ENCODE measurements around the gene DGKH.

DNA sequence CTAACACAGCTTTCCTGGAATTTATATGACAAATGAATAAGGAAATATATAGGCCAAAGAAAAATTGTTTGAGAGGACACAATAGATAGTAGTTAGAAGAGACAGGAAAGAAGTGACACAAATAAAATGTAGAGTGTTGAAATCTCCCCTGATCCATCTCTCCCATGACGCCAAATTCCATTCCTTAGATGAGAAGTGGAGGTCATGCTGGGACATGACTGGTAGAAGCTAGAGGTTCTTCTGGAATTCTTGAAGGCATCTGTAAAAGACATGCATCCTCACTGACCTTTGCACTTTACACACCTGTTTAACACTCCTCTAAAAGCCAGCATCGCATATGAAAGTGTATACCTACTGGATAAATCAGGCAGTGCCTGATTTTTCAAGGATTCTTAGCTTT is 67.8 kb downstream of the DGKH start:
- TF ChIP-seq EZH2phosphoT487 (IDR thresholded peaks at IDR 0.05) (no peak), EZH2 (IDR thresholded peaks at IDR 0.05) (no peak)
- TF ChIP-seq, protein P1, sequence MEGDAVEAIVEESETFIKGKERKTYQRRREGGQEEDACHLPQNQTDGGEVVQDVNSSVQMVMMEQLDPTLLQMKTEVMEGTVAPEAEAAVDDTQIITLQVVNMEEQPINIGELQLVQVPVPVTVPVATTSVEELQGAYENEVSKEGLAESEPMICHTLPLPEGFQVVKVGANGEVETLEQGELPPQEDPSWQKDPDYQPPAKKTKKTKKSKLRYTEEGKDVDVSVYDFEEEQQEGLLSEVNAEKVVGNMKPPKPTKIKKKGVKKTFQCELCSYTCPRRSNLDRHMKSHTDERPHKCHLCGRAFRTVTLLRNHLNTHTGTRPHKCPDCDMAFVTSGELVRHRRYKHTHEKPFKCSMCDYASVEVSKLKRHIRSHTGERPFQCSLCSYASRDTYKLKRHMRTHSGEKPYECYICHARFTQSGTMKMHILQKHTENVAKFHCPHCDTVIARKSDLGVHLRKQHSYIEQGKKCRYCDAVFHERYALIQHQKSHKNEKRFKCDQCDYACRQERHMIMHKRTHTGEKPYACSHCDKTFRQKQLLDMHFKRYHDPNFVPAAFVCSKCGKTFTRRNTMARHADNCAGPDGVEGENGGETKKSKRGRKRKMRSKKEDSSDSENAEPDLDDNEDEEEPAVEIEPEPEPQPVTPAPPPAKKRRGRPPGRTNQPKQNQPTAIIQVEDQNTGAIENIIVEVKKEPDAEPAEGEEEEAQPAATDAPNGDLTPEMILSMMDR (IDR thresholded peaks at IDR 0.05), result no peak
